GM21576 (cell line): ENCODE data around the gene ARFGEF3.
"Not testable (repeated sequence)": the region's sequence is repeated elsewhere in the genome, so short reads cannot be mapped to it uniquely, and the experiment has no call there.

ENCODE experiments used
- ATAC-seq: cut with Tn5 transposase; IDR thresholded peaks from one replicate; pipeline ENCODE4 v1.9.1; 2021; ENCODE audit warnings: mild to moderate bottlenecking, moderate library complexity; ENCODE audit not compliant: unreplicated experiment

Gene ARFGEF3

DNA sequence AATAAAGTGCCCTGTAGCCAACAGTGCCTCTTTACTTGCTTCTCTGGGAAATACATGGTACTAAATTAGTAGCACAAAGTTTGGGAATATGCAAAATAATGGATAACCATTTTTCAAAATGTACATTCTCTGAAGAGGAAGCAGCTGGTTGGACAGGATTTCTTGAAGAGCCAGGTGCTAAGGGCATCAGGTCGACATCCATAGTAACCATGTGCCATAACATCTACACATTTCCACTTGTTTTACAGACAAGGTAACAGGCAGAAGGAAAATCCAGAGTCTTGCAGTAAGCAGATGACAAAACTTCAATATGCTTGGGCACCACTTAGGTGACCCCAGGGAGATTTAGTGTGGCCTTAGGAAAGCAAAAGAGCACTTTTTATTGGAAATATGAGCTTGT lies 179.4 kb downstream of the ARFGEF3 start:
- no peak for ATAC-seq

DNA sequence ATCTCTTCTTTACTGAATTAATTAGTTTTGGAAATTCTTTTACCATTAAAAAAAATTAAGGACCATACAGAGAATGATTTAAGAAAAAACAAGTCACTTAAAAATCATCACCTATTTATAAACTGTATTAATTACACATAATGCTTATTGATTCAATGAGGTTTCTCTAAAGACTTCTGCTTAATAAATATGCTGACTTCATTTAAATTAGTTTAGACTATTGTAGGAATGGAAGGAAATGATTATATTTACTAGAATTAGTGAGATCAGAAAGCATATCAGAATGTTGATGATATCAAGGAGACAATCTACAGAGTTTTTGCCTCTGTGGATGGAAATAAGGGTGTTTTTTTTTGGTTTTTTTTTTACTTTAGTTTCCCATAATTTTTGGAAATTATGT lies 181.4 kb downstream of the ARFGEF3 start:
- ATAC-seq, result no peak

DNA sequence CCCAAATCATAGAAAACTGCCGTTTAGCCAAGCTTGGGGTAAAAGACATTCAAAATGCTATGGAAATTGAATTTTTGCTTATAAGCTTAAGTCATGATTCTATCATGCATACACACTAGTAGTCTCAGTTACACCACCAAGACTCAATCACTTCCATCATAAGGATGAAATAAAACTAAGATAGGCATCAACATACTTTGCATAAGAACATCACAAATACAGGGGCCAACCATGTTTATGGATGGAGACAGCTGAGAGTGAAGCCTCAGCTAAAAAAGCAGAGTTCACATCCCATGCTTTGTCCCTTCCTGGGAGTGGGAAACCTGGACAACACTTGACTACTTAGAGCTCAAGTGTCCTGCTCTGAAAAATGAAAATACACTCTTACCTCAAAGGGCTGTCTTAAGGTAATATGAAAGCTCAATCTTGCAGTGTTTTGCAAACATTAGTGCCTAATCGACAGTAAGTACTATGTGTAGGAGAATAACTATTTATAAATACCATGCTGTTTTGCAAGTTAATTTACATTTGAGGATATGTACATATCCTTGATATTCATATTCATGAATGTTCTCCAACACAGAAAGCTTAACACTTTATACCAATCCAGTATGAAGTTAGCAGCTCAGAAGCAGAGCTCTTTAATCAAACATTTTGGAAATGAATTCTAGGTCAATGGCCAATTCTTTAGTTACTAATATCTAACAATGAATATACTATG lies 184.0 kb downstream of the ARFGEF3 start:
- ATAC-seq, result no peak

DNA sequence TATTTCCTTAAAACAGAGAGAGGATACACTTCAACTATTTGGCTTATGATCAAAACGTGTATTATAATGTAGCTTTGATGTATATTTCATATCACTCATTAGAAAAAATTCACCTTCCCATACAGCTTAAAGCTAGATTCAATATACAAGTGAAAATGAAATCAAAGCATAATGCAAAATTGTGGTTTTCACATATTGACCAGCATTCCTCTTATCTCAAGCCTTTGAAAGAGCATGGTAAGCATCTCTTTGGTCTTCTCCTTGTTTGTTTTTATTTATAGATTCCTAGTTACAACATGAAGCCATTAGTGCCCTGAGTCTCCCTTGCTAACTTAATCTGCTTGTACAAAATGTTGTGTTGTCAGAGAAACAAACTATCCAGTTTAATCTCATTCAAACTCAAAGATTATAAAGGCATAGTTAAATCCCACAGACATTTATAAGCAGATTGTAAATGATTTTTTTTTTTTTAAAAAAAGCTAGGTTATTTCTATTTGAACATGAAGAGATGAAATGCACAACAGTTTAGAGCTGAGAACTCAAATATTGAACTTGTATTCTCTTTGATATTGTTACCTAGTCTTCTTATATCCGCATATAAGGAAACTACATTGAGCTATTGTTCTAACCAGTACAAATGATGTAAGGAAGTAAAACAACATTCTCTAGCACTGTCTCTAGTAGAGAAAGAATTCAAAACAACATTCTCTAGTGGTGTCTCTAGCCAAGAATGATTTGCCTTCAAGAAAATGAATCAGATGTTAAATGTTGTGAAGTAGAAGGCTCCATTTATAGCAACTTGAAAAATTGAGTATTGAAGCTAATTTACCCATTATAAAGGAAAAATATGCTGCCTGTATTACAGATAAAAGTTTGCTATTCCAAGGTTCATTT lies 184.8 kb downstream of the ARFGEF3 start:
- no peak for ATAC-seq

DNA sequence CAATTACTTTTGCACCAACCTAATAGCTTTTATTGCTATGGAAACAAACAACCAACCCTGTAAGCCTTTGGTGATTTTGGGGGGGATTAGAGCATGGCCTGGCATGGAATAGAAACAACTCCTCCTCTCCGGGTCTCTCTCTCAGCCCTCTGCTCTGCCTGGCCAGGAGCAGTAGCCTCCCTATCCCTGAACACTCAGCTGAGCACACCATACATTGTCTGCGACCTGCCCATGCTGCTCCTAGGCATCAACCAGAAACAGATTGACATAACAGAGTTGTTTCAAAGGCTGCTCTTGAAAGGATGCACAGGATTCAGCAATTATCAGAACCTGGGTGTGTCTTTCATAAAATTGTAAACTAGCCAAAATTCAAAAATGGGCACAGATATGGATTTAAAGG lies 186.1 kb downstream of the ARFGEF3 start:
- ATAC-seq, result no peak

DNA sequence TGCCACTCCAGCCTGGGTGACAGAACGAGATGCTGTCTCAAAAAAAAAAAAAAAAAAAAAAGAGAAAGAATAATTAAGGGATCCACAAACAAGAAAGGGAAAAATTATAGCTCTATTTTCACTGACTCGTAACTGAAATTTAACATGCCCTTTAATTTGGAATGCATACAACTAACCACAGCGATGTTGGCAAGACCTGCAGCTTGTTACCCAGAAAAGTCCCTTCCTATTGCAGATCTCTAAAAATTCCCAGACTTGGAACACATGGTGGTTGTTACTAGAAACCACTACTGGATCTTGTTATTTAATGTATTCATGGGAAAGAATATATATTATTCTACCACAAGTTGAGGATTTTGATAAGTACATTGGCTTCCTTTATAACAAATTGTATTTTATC lies 188.2 kb downstream of the ARFGEF3 start:
- no peak for ATAC-seq

GRCh38 chr6:138357928-138358327 lies 196.2 kb downstream of the ARFGEF3 start:
- no peak for ATAC-seq

GRCh38 chr6:138368684-138369083 lies 206.9 kb downstream of the ARFGEF3 start:
- not testable (repeated sequence) for ATAC-seq

DNA sequence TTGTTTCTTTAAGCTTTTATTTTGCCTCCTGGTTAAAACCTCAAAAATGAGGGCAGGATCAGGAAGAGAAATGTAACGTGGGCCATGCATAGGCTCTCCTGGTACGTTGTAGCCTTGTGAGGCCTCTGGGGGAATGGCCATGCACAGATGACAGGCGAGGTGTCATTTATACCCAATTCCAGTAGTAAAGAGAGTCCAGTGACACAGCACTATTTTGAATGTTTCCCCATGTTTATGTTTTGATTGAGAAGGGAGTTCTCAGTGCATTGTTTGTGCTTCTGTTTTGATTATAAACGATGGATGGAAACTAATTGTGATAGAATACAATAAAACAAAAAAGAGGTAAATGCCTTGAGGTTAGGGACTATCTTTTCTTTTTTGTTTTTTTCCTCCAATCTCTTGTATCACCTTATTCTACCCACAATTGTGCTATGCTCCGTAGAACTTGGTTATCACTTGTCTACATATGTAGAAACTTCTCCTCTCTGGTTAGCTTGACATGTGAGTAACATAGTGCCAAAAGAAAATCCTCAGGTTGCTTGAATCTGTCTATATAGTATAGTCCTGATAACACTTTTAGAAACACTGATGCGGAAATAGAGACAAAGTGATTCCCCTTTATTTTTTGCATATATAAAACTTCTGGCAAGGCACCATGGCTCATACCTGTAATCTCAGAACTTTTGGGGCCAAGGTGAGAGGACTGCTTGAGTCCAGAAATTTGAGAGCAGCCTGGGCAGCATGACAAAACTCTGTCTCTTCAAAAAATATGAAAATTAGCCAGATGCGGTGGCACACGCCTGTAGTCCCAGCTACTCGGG lies 209.1 kb downstream of the ARFGEF3 start:
- no peak for ATAC-seq

DNA sequence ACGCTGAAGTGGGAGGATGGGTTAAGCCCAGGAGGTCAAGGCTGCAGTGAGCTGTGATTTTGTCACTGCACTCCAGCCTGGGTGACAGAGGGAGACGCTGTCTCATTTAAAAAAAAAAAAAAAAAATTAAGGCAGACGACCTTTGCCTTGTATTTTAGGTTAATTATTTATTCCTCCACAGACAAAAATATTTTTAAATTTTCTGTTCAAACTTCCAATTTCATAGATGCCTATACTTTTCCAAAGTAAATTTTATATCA lies 209.6 kb downstream of the ARFGEF3 start:
- ATAC-seq, result no peak

GRCh38 chr6:138371720-138372119 lies 210.0 kb downstream of the ARFGEF3 start:
- ATAC-seq, result no peak

GRCh38 chr6:138372711-138373463 lies 211.1 kb downstream of the ARFGEF3 start:
- no peak for ATAC-seq

- no peak for ATAC-seq
Observed at GRCh38 chr6:138374230-138374629, 212.5 kb downstream of the ARFGEF3 start.

DNA sequence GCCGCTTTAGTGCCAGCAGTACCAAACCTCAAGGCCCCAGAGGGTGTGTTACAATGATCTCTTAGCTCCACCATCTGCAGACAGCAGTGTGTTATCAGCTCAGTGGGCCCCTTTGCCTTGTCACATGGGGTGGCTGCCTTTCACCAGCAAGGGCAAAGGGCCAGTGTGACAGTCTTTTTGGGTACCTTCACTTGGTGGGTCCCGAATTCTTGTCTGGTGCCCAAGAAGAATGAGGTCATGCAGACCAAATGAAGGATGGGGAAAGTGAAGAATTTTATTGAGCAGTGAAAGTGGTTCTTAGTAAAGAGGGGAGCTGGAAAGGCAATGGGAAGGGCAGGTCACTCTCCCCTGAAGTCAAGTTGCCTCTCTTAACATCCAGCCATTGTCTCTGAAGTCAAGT lies 213.1 kb downstream of the ARFGEF3 start:
- no peak for ATAC-seq

- no peak for ATAC-seq
Observed at GRCh38 chr6:138377042-138377441, 215.3 kb downstream of the ARFGEF3 start.

GRCh38 chr6:138377844-138378243 lies 216.1 kb downstream of the ARFGEF3 start, which contains the start of gene SMIM28:
SMIM28 (plus strand) TSS chr6:138377905; CDS start chr6:138378073, 168 bp downstream.
- no peak for ATAC-seq

DNA sequence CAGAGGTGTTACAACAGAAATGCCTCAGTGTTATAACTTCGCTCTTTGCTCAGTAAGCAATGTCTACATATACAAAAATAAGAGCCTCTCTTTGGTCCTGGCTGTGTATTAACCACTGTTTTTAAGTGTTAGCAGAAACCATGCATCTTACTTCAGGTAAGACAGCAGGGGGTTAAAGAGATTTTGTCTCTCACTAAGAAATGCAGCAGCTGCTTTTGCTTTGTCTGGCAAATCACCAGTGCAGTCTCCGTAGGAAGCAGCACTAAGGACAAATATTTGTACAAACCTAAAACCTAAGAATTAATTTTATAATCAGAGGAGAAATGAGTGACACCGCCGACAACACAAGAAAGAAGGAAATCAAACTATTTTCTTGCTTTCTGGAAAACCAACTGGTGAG lies 216.7 kb downstream of the ARFGEF3 start:
- ATAC-seq, result no peak

GRCh38 chr6:138382498-138383265 lies 220.9 kb downstream of the ARFGEF3 start:
- no peak for ATAC-seq

- no peak for ATAC-seq
Observed at GRCh38 chr6:138383776-138384175, 222.0 kb downstream of the ARFGEF3 start.

- ATAC-seq, result no peak
Observed at GRCh38 chr6:138386897-138387296, 225.2 kb downstream of the ARFGEF3 start.
